Thoracic aorta (tissue), 2 donors: ENCODE measurements around the gene GPATCH2. TPM values are rescaled to one million over a fixed set of nuclear protein-coding genes. Genes with fewer than 3 reads are reported as not detected.

Source experiments
- ATAC-seq: fragments of 150-250 bp; one replicate; pipeline ENCODE4 v1.8.0; 2017; ENCODE audit warnings: low read depth; ENCODE audit not compliant: insufficient number of reproducible peaks, low FRiP score
- DNase-seq: peaks from one replicate; pipeline ENCODE4 v3.0.0-alpha.2; 2020; ENCODE audit warnings: low spot score
- H3K27ac ChIP-seq, 2 donors: fragments of 200-600 bp; sonication (generic); 1 replicate in 1 of 2; 2 replicates in 1 of 2; pipeline ENCODE4 v1.5.1; 2016; ENCODE audit warnings: mild to moderate bottlenecking in 2 of 2, moderate library complexity in 2 of 2
- H3K27me3 ChIP-seq: fragments of 200-600 bp; sonication (generic); replicated peaks from 2 replicates; pipeline ENCODE4 v1.6.0; 2016; ENCODE audit warnings: mild to moderate bottlenecking; ENCODE audit not compliant: insufficient read depth
- H3K36me3 ChIP-seq: fragments of 200-600 bp; sonication (generic); one replicate; pipeline ENCODE4 v1.5.1; 2016
- H3K4me1 ChIP-seq, 2 donors: fragments of 200-600 bp; sonication (generic); 1 replicate in 1 of 2; 2 replicates in 1 of 2; pipeline versions ENCODE4 v1.5.1 to v1.6.0; 2016; ENCODE audit warnings: low read depth in 2 of 2, mild to moderate bottlenecking in 1 of 2; ENCODE audit not compliant: control insufficient read depth in 1 of 2
- H3K4me3 ChIP-seq: fragments of 200-600 bp; sonication (generic); 2 replicates; pipeline ENCODE4 v1.5.1; 2016; ENCODE audit warnings: mild to moderate bottlenecking
- H3K9me3 ChIP-seq: fragments of 200-600 bp; sonication (generic); 2 replicates; pipeline ENCODE4 v1.5.1; 2016
- CTCF ChIP-seq: fragments of 200-600 bp; sonication (generic); IDR thresholded peaks from one replicate; pipeline ENCODE4 v1.5.1; 2019; ENCODE audit warnings: antibody characterized with exemption
- total RNA-seq, 2 donors: library from RNA; depleted of rRNA; stranded (reverse); fragments of >200 nt; gene quantifications; one replicate each; pipeline versions ENCODE4 v1.1.0 to v1.2.3, GENCODE V29; 2016

The GPATCH2 gene
- total RNA-seq, 2 donors from 2014 or later, result 16.2 to 20.5 TPM

GRCh38 chr1:217605390-217605789 lies 25.5 kb downstream of the GPATCH2 start:
- no peaks in the 10 kb centered on the region for H3K4me1 ChIP-seq
- TF ChIP-seq CTCF, result no peak
- no peak overlapping the region for H3K27ac ChIP-seq
- H3K27me3 ChIP-seq, result no peaks in the 10 kb centered on the region
- no peak overlapping the region for H3K4me3 ChIP-seq
- H3K9me3 ChIP-seq, result no peaks in the 10 kb centered on the region
- peaks cover 7% of the 10 kb centered on the region for H3K36me3 ChIP-seq
- DNase-seq (no peak), ATAC-seq (no peak)

- Histone ChIP-seq H3K4me1 (no peaks in the 10 kb centered on the region), H3K9me3 (no peaks in the 10 kb centered on the region), H3K27me3 (no peaks in the 10 kb centered on the region), H3K27ac (no peak overlapping the region), H3K36me3 (peaks cover 3% of the 10 kb centered on the region), H3K4me3 (no peak overlapping the region)
- ATAC-seq (no peak), DNase-seq (no peak)
- TF ChIP-seq CTCF, result no peak
Observed at GRCh38 chr1:217602380-217602779, 28.5 kb downstream of the GPATCH2 start.

DNA sequence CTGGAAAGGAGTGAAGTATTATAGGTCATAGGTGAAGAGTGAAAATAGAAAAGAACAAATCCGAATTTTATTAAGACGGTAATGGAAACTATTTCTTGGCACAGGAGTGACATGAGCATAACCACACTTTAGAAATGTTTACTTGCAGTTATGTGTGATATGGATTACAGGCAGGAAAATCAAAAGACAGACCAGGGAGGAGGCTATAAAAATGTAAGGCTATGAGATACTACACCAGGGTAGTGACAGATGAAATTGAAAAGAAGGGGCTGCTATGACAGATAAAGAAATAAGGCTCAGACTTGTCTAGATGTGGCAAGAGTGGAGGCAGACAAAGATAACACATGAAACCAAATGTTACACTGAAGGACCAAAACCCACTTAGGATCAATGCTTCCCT lies 31.7 kb downstream of the GPATCH2 start:
- no peak for TF ChIP-seq CTCF
- no peak for ATAC-seq
- H3K27me3 ChIP-seq, result no peaks in the 10 kb centered on the region

DNA sequence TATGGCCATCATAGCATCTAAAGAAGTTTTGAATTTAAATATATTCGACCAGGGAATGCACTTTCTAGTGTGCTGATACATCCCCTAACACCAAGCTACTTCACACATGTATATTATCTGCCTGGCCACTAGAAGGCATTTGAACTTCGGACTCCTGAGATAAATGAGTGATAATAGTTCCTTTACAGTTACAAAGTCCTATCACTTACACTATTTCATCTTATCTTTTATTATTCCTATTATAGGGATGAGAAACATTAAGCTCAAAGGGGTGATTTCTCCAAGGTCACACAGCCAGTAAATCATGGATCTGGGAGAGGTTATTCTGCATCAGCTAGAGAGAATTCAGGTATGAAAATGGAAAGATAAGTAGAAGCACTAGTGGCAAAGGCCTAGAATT lies 40.3 kb downstream of the GPATCH2 start:
- no peak overlapping the region for H3K27ac ChIP-seq
- DNase-seq (no peak), ATAC-seq (no peak)
- TF ChIP-seq CTCF, result no peak
- no peaks in the 10 kb centered on the region for H3K36me3 ChIP-seq
- no peak overlapping the region for H3K4me3 ChIP-seq
- H3K9me3 ChIP-seq, result no peaks in the 10 kb centered on the region
- no peaks in the 10 kb centered on the region for H3K27me3 ChIP-seq
- no peaks in the 10 kb centered on the region for H3K4me1 ChIP-seq

More for the DNA sequence above, 31.7 kb downstream of the GPATCH2 start:
- no peak overlapping the region for H3K4me3 ChIP-seq
- H3K4me1 ChIP-seq, result no peaks in the 10 kb centered on the region
- H3K36me3 ChIP-seq, result no peaks in the 10 kb centered on the region
- no peak for DNase-seq
- no peaks in the 10 kb centered on the region for H3K9me3 ChIP-seq
- H3K27ac ChIP-seq, result no peak overlapping the region

DNA sequence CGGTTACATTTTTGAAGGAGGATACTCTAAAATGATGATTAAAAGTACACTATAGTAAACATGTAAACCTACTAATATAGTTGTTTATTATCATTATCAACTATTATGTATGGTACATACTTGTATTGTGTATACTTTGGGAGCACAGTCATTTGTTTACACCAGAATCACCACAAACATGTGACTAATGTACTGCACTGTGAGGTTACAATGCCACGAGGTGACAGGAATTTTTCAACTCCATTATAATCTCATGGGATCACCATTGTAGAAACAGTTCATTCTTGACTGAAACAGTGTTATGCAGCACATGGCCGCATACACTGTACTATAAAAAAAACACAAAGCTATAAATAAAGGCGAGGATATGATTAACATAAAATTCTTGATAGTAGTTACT lies 44.3 kb downstream of the GPATCH2 start:
- DNase-seq (no peak), ATAC-seq (no peak)
- Histone ChIP-seq H3K9me3 (no peaks in the 10 kb centered on the region), H3K27me3 (no peaks in the 10 kb centered on the region), H3K4me1 (no peaks in the 10 kb centered on the region), H3K27ac (no peak overlapping the region), H3K4me3 (no peak overlapping the region), H3K36me3 (no peaks in the 10 kb centered on the region)
- no peak for TF ChIP-seq CTCF
